AG04449 (cell line): Measurements from ENCODE around the gene NUP214.
A peak's percentile ranks its signal among the peaks of the same experiment; 100 is the strongest.

Source experiments
- CTCF ChIA-PET: fragments of 350-600 bp; formaldehyde crosslinking; extraction: SDS; loops from one replicate; lab custom pipeline; 2021; ENCODE audit warnings: antibody characterized with exemption; lab: Yijun Ruan, JAX
- POLR2A ChIA-PET: fragments of 400-600, 350-600 bp; formaldehyde crosslinking; extraction: SDS; loops from one replicate; lab custom pipeline; 2020; ENCODE audit warnings: antibody characterized with exemption, inconsistent platforms; lab: Yijun Ruan, JAX
- DNase-seq: peaks from one replicate; pipeline ENCODE4 v3.0.0-alpha.2; 2010; ENCODE audit warnings: low read depth, low spot score
- H3K4me3 ChIP-seq: 2 replicates; pipeline ENCODE4 v1.5.1; 2011; ENCODE audit warnings: low read depth, mild to moderate bottlenecking, control low read depth, low read length
- CTCF ChIP-seq: IDR thresholded peaks from one replicate; pipeline ENCODE4 v1.5.1; 2011; ENCODE audit warnings: mild to moderate bottlenecking, moderate library complexity, low read length, control low read depth, inconsistent platforms; ENCODE audit not compliant: insufficient read depth; ENCODE audit errors: missing control alignments

The NUP214 gene

DNA sequence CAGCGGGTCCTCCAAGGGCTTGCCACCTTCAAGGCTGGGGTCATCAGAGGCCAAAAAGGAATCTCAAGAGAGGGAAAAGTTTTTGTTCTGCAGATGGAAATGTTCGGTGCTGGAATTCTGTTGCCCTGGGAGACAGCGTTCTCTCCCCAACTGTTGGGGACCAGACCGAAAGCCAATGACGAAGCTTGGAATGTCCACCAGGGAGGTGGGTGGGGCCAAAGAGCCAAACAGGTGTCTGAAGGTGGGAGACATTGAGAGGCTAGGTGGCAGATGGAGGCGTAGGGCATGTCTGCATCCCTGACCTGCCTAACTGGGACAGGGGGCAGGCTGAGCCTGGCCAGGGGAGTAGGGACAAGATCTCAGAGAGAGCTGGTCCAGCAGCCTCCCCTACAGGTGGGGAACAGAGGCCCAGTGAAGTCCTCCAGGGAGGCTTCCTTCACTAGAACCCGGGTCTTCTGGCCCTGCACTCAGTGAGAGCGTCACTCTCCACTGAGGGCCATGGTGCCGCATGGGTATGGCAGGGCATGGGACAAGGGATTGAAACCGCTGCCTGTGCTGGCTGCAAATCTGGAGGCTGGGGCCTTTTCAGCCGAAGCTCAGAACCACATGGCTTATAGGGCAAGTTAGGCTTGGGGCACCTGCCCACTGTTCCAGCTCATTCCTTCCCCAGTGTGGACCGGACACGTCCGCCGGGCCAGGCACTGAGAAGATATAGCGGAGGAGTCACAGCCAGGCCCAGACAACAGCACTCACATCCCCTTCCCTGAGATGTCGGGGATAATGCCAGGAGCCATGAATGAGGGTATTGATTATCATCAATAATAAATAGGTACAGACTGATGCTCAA is 156.0 kb downstream of the NUP214 start:
- no peak for TF ChIP-seq CTCF
- no peak overlapping the region for H3K4me3 ChIP-seq
- DNase-seq: no peak
- POLR2A ChIA-PET: no interaction called here
- CTCF ChIA-PET: no interaction called here

DNA sequence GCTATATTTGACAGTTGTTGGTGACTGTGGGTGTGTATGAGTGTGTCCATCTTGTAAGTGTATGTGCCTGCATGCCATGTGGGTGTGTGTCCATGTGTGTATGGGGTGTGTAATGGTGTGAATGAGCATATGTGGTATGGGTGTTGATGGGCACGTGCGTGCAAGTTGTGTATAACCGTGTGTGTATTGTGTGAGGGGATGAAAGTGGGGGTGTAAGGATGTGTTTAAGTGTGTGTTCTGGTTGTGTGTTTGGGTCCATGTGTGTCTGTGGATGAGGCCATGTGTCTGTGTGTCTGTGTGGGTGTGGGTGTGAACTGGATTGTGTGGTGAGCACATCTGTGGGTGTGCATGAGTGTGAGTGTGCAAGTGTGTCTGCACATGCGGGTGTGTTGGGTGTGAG is 156.8 kb downstream of the NUP214 start:
- ChIA-PET POLR2A (no interaction called here), CTCF (no interaction called here)
- no peak for TF ChIP-seq CTCF
- H3K4me3 ChIP-seq: no peak overlapping the region
- no peak for DNase-seq

DNA sequence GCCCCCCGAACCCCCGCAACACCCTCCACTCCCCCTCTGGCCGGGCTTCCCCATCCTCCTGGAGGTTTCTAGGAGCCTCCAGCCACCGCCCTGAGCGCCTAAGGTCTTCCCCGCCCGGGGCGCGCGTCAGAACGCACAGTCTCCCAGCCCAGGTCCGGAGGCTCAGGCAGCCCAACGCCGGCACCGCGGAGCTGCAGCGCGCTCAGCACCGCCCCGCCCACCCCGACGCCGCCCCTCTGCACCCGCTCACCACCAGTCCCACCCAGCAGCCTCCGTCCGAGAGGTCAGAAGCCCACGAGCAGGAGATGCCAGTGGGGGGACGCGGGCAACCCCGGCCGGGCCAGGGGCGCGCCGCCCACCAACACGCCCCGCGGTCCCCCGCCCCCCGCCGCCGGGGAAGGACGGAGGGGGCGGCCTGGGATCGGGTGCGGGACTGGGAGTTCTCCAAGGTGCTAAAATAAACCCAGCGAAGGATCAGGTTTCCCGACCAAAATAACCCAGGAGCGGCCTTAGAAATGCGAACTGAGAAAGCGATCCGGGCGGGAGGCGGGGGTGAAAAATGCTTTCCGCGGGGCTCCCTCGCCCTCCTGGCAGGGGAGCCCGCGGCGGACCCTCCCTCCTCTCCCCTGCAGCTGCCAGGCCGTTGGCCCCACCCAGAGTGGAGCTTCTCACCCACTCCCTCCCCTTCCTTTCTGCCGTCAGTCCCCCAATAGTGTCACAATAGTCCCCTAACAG is 157.5 kb downstream of the NUP214 start:
- no peak for DNase-seq
- TF ChIP-seq CTCF: no peak
- peak overlapping the region; percentile 18; the same call in 1 of the 2 replicates for H3K4me3 ChIP-seq
- ChIA-PET CTCF (no interaction called here), POLR2A (no interaction called here)
